LNCaP clone FGC (cell line): ENCODE measurements around the gene PHYH.

Source experiments
- DNase-seq: peaks from one replicate; pipeline ENCODE4 v3.0.0-alpha.2; 2011; ENCODE audit warnings: low read depth
- H3K4me3 ChIP-seq: 2 replicates; pipeline ENCODE4 v1.5.1; 2011; ENCODE audit warnings: mild to moderate bottlenecking, low read depth, low read length, control low read depth
- CTCF ChIP-seq: IDR thresholded peaks from 2 replicates; pipeline ENCODE4 v1.5.1; 2012; ENCODE audit warnings: mild to moderate bottlenecking; ENCODE audit not compliant: control insufficient read depth, insufficient read depth; ENCODE audit errors: extremely low read depth

Gene PHYH

GRCh38 chr10:13299437-13300287 is at the start of gene PHYH:
TSS of gene PHYH (minus strand) at chr10:13300064. CDS start at chr10:13300042, 22 bp downstream.
- no peak for TF ChIP-seq CTCF
- peak within 1 kb of the TSS; percentile 61 for H3K4me3 ChIP-seq
- peak; percentile 47 for DNase-seq

GRCh38 chr10:13348216-13349017 is 48.6 kb upstream of the PHYH start, which contains the start of gene SEPHS1:
TSS of gene SEPHS1 (minus strand) at chr10:13348293. CDS start at chr10:13344950, 3,343 bp downstream.
- H3K4me3 ChIP-seq = peak within 1 kb of the TSS; percentile 76
- 0 out of 2 replicates have a peak, but pooled peaks have one; percentile 8 for TF ChIP-seq CTCF
- no peak for DNase-seq

- no peak for DNase-seq
- TF ChIP-seq CTCF = no peak
- H3K4me3 ChIP-seq = peak overlapping the region; percentile 76
Measured at GRCh38 chr10:13347500-13348156, 47.8 kb upstream of the PHYH start.

GRCh38 chr10:13347043-13347499 is 47.2 kb upstream of the PHYH start:
- no peak for DNase-seq
- TF ChIP-seq CTCF = no peak
- H3K4me3 ChIP-seq = peak overlapping the region; percentile 76

- H3K4me3 ChIP-seq = peak overlapping the region; percentile 76
- no peak for DNase-seq
- TF ChIP-seq CTCF = no peak
Measured at GRCh38 chr10:13346283-13347042, 46.6 kb upstream of the PHYH start.

- H3K4me3 ChIP-seq = no peak overlapping the region
- no peak for DNase-seq
- TF ChIP-seq CTCF = no peak
Measured at GRCh38 chr10:13340626-13341376, 40.9 kb upstream of the PHYH start.
